H9 (cell line): Measurements from ENCODE around the gene MAPKAP1. TPM values are rescaled to one million over a fixed set of nuclear protein-coding genes. Genes with fewer than 3 reads are reported as not detected.

Source experiments
- DNase-seq: peaks from one replicate; pipeline ENCODE4 v3.0.0-alpha.2; 2017
- H2AFZ ChIP-seq: one replicate; pipeline ENCODE4 v1.6.1; 2013; ENCODE audit warnings: mild to moderate bottlenecking, low read length, control low read depth, moderate library complexity
- H2AK5ac ChIP-seq: 2 replicates; pipeline ENCODE4 v1.6.1; 2013; ENCODE audit warnings: low read length, control low read depth, mixed read lengths; ENCODE audit not compliant: insufficient read length
- H2BK120ac ChIP-seq: one replicate; pipeline ENCODE4 v1.6.1; 2013; ENCODE audit warnings: low read depth, mild to moderate bottlenecking, low read length, control low read depth, inconsistent platforms; ENCODE audit not compliant: poor library complexity, severe bottlenecking
- H2BK12ac ChIP-seq: 2 replicates; pipeline ENCODE4 v1.6.1; 2013; ENCODE audit warnings: low read length, control low read depth, mixed read lengths, low read depth; ENCODE audit not compliant: insufficient read length
- H2BK15ac ChIP-seq: 2 replicates; pipeline ENCODE4 v1.6.1; 2013; ENCODE audit warnings: low read depth, low read length, control low read depth
- H2BK20ac ChIP-seq: one replicate; pipeline ENCODE4 v1.6.1; 2013; ENCODE audit warnings: low read depth, mild to moderate bottlenecking, low read length, control low read depth, inconsistent platforms; ENCODE audit not compliant: poor library complexity, severe bottlenecking
- H2BK5ac ChIP-seq: 2 replicates; pipeline ENCODE4 v1.6.1; 2013; ENCODE audit warnings: low read length, control low read depth, mixed read lengths; ENCODE audit not compliant: insufficient read length
- H3K14ac ChIP-seq: 2 replicates; pipeline ENCODE4 v1.6.1; 2013; ENCODE audit warnings: low read length, control low read depth; ENCODE audit not compliant: insufficient read depth
- H3K18ac ChIP-seq: 2 replicates; pipeline ENCODE4 v1.6.1; 2013; ENCODE audit warnings: low read depth, mild to moderate bottlenecking, mixed read lengths, low read length, control low read depth; ENCODE audit not compliant: insufficient read length
- H3K23ac ChIP-seq: 2 replicates; pipeline ENCODE4 v1.6.1; 2013; ENCODE audit warnings: low read length, control low read depth, mixed read lengths, low read depth; ENCODE audit not compliant: insufficient read length
- H3K23me2 ChIP-seq: 2 replicates; pipeline ENCODE4 v1.6.1; 2013; ENCODE audit warnings: low read depth, mild to moderate bottlenecking, mixed read lengths, low read length, control low read depth; ENCODE audit not compliant: insufficient read length, poor library complexity, severe bottlenecking
- H3K27ac ChIP-seq: 2 replicates; pipeline ENCODE4 v1.5.1; 2013; ENCODE audit warnings: low read length, control low read depth, mixed read lengths, low read depth; ENCODE audit not compliant: insufficient read length
- H3K27me3 ChIP-seq: 2 replicates; pipeline ENCODE4 v1.6.1; 2013; ENCODE audit warnings: low read length, control low read depth, inconsistent platforms; ENCODE audit not compliant: insufficient read depth
- H3K4ac ChIP-seq: 2 replicates; pipeline ENCODE4 v1.6.1; 2013; ENCODE audit warnings: low read depth, mild to moderate bottlenecking, control low read depth, inconsistent platforms, low read length, moderate library complexity
- H3K4me1 ChIP-seq: 2 replicates; pipeline ENCODE4 v1.6.1; 2013; ENCODE audit warnings: low read length, control low read depth, inconsistent platforms; ENCODE audit not compliant: insufficient read depth
- H3K4me2 ChIP-seq: 2 replicates; pipeline ENCODE4 v1.6.1; 2013; ENCODE audit warnings: low read length, control low read depth, mixed read lengths; ENCODE audit not compliant: insufficient read length, insufficient read depth
- H3K56ac ChIP-seq: 2 replicates; pipeline ENCODE4 v1.6.1; 2013; ENCODE audit warnings: low read depth, mild to moderate bottlenecking, mixed read lengths, low read length, control low read depth; ENCODE audit not compliant: insufficient read length
- H3K79me1 ChIP-seq: 2 replicates; pipeline ENCODE4 v1.6.1; 2013; ENCODE audit warnings: low read depth, mild to moderate bottlenecking, moderate library complexity, low read length, control low read depth, inconsistent platforms; ENCODE audit not compliant: insufficient read depth, poor library complexity, severe bottlenecking
- H3K79me2 ChIP-seq: 2 replicates; pipeline ENCODE4 v1.6.1; 2013; ENCODE audit warnings: low read length, control low read depth, inconsistent platforms; ENCODE audit not compliant: insufficient read depth
- H3K9ac ChIP-seq: 2 replicates; pipeline ENCODE4 v1.6.1; 2013; ENCODE audit warnings: low read length, control low read depth, mixed read lengths; ENCODE audit not compliant: insufficient read length; ENCODE audit errors: extremely low read depth
- H3K9me3 ChIP-seq: one replicate; pipeline ENCODE4 v1.6.1; 2013; ENCODE audit warnings: low read depth, low read length, inconsistent platforms; ENCODE audit not compliant: control insufficient read depth
- H3T11ph ChIP-seq: one replicate; pipeline ENCODE4 v1.6.1; 2013; ENCODE audit warnings: mild to moderate bottlenecking, low read length, control low read depth, inconsistent platforms
- H4K20me1 ChIP-seq: one replicate; pipeline ENCODE4 v1.6.1; 2013; ENCODE audit not compliant: control insufficient read depth, insufficient read length, insufficient read depth
- H4K5ac ChIP-seq: 2 replicates; pipeline ENCODE4 v1.6.1; 2013; ENCODE audit warnings: low read depth, mild to moderate bottlenecking, mixed read lengths, low read length, control low read depth; ENCODE audit not compliant: insufficient read length
- H4K8ac ChIP-seq: replicated peaks from 2 replicates; pipeline ENCODE4 v1.6.1; 2013; ENCODE audit warnings: low read length, control low read depth, mixed read lengths, low read depth; ENCODE audit not compliant: insufficient read length
- H4K91ac ChIP-seq: 2 replicates; pipeline ENCODE4 v1.6.1; 2013; ENCODE audit warnings: low read depth, mild to moderate bottlenecking, moderate library complexity, mixed read lengths, low read length, control low read depth; ENCODE audit not compliant: insufficient read length
- H3K27ac Mint-ChIP-seq, 3 experiments: 2 replicates in 2 of 3; 3 replicates in 1 of 3; pipeline ENCODE4 v1.8.0; 2020 to 2021; ENCODE audit warnings: mixed read lengths in 3 of 3, mild to moderate bottlenecking in 1 of 3, moderate library complexity in 1 of 3
- H3K27me3 Mint-ChIP-seq: 2 replicates; pipeline ENCODE4 v1.8.0; 2021; ENCODE audit warnings: low read depth, mild to moderate bottlenecking, moderate library complexity, mixed read lengths
- H3K36me3 Mint-ChIP-seq, 3 experiments: 2 replicates in 2 of 3; 3 replicates in 1 of 3; pipeline ENCODE4 v1.8.0; 2020 to 2021; ENCODE audit warnings: low read depth in 3 of 3, mixed read lengths in 3 of 3; ENCODE audit not compliant: insufficient read depth in 1 of 3
- H3K4me1 Mint-ChIP-seq, 2 experiments: 2 replicates each; pipeline ENCODE4 v1.8.0; 2020; ENCODE audit warnings: mixed read lengths in 2 of 2
- H3K4me3 Mint-ChIP-seq, 2 experiments: 2 replicates in 1 of 2; 3 replicates in 1 of 2; pipeline ENCODE4 v1.8.0; 2020 to 2021; ENCODE audit warnings: mild to moderate bottlenecking in 2 of 2, mixed read lengths in 2 of 2, moderate library complexity in 1 of 2
- H3K9me3 Mint-ChIP-seq, 2 experiments: 2 replicates in 1 of 2; 3 replicates in 1 of 2; pipeline ENCODE4 v1.8.0; 2020; ENCODE audit warnings: mild to moderate bottlenecking in 2 of 2, mixed read lengths in 2 of 2, moderate library complexity in 1 of 2
- CTCF ChIP-seq: fragments of 200-600 bp; sonication (generic); conservative IDR thresholded peaks from 3 replicates; pipeline ENCODE4 v1.8.0; 2021; ENCODE audit warnings: antibody characterized with exemption, mild to moderate bottlenecking
- WGBS: extraction: QIAGEN DNeasy Blood & Tissue Kit; methylation state at CpG from one replicate; pipeline ENCODE4 v1.1.7; 2013; ENCODE audit warnings: missing lambda C conversion rate, low lambda C conversion rate, mixed read lengths; ENCODE audit not compliant: insufficient read length; ENCODE audit errors: extremely low coverage; 5-methylcytosine and 5-hydroxymethylcytosine counted together
- total RNA-seq: library from RNA; stranded (reverse); gene quantifications from 2 replicates; pipeline ENCODE4 v1.2.1, GENCODE V29; 2021

The MAPKAP1 gene
- total RNA-seq, 1 experiment from 2014 or later = 97.0 TPM

GRCh38 chr9:125461636-125462190, 245.3 kb downstream of the MAPKAP1 start:
- Histone ChIP-seq H3K23me2 (no peaks in the 10 kb centered on the region), H4K5ac (no peak overlapping the region), H3K4me1 (no peaks in the 10 kb centered on the region), H4K20me1 (no peaks in the 10 kb centered on the region), H3K79me2 (no peaks in the 10 kb centered on the region), H3K79me1 (no peaks in the 10 kb centered on the region), H3T11ph (no peak overlapping the region), H3K14ac (no peak overlapping the region), H2BK120ac (no peak overlapping the region), H2AFZ (no peak overlapping the region), H2AK5ac (no peak overlapping the region), H3K9me3 (peaks cover 9% of the 10 kb centered on the region), H3K56ac (no peak overlapping the region), H3K23ac (no peak overlapping the region), H3K9ac (no peak overlapping the region), H4K8ac (no peak overlapping the region), H3K4me2 (no peak overlapping the region), H4K91ac (no peak overlapping the region), H2BK12ac (no peak overlapping the region), H2BK20ac (no peak overlapping the region), H3K27me3 (no peaks in the 10 kb centered on the region), H3K27ac (no peak overlapping the region), H3K4ac (no peak overlapping the region), H3K18ac (no peak overlapping the region), H2BK5ac (no peak overlapping the region), H2BK15ac (no peak overlapping the region)
- Mint-ChIP-seq H3K27ac (no peak overlapping the region), H3K9me3 (peaks cover 31 to 33% of the 10 kb centered on the region in 2 experiments), H3K4me3 (no peak overlapping the region), H3K36me3 (peaks cover 40 to 43% (median 40%) of the 10 kb centered on the region in 3 experiments), H3K27me3 (no peaks in the 10 kb centered on the region), H3K4me1 (peaks cover 4 to 11% of the 10 kb centered on the region in 2 experiments)
- no peak for TF ChIP-seq CTCF
- no CpG with 5 or more reads among the region's 8 CpGs for WGBS
- DNase-seq = no peak
